ENCODE measurements around the gene EHD2.
"Not testable (repeated sequence)": the region's sequence is repeated elsewhere in the genome, so short reads cannot be mapped to it uniquely, and the experiment has no call there.

Gene EHD2

GRCh38 chr19:47778049-47778953, 65.1 kb downstream of the EHD2 start, which contains the start of gene SELENOW:
TSS of gene SELENOW (plus strand) at chr19:47778703. CDS start at chr19:47778786, 83 bp downstream.
- no peak for TF ChIP-seq ZNF274 (IDR thresholded peaks at IDR 0.05; ENCODE audit: low read depth, low read length)
- peak within 1 kb of the TSS; percentile 86 for H3K4me3 ChIP-seq (ENCODE audit: low read length)

DNA sequence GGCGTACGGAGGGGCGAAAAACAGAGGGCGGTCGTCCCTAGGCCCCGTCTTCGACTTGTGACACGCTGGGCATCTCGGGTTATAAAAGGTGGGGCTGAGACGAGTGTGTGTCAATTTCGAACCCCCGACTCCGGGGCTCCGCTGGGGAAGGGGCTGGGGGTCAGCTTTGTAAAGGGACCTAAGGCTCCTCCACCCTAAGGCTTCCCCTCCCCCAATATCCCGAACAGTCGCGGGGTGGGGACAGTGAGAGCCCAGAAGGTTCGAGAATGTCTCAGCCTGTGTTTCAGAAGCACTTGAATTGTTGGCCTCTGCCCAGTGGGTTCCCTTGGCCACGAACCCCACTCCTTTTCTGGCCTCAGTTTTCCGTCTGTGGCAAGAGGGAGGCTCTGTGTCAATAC, 65.7 kb downstream of the EHD2 start:
- TF ChIP-seq ZNF274 (IDR thresholded peaks at IDR 0.05; ENCODE audit: low read depth, low read length): no peak
- H3K4me3 ChIP-seq (ENCODE audit: low read length): peak overlapping the region; percentile 86

- peak overlapping the region; percentile 86 for H3K4me3 ChIP-seq (ENCODE audit: low read length)
- TF ChIP-seq ZNF274 (IDR thresholded peaks at IDR 0.05; ENCODE audit: low read depth, low read length): no peak
These were observed 66.4 kb downstream of the EHD2 start for GRCh38 chr19:47779524-47780214.

- no peak overlapping the region for H3K4me3 ChIP-seq (ENCODE audit: low read length)
These were observed 67.0 kb downstream of the EHD2 start for GRCh38 chr19:47780215-47780551.

GRCh38 chr19:47781590-47782262, 68.5 kb downstream of the EHD2 start:
- no peak for TF ChIP-seq ZNF274 (IDR thresholded peaks at IDR 0.05; ENCODE audit: low read depth, low read length)
- H3K4me3 ChIP-seq (ENCODE audit: low read length): no peak overlapping the region

More at GRCh38 chr19:47780215-47780551, 67.0 kb downstream of the EHD2 start:
- TF ChIP-seq ZNF274 (IDR thresholded peaks at IDR 0.05; ENCODE audit: low read depth, low read length): no peak

- TF ChIP-seq ZNF274 (IDR thresholded peaks at IDR 0.05; ENCODE audit: low read depth, low read length): no peak
- no peak overlapping the region for H3K4me3 ChIP-seq (ENCODE audit: low read length)
These were observed 73.3 kb downstream of the EHD2 start for GRCh38 chr19:47786566-47786965.

- H3K4me3 ChIP-seq (ENCODE audit: low read length): not testable (repeated sequence)
These were observed 74.1 kb downstream of the EHD2 start for GRCh38 chr19:47787307-47787706.

DNA sequence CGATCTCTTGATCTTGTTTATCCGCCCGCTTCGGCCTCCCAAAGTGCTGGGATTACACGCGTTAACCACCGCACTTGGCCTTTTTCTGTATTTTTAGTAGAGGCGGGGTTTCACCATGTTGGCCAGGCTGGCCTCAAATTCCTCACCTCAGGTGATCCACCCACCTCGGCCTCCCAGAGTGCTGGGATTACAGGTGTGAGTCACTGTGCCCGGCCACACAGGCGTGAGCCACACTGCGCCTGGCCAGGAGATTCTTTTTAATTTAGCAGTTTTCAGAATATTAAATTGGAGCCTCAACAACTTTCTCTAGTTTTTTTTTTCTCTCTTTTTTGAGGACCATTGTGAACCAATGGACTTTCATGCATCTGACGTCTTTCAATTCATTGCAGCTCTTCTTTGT, 76.6 kb downstream of the EHD2 start:
- H3K4me3 ChIP-seq (ENCODE audit: low read length): not testable (repeated sequence)

- TF ChIP-seq ZNF274 (IDR thresholded peaks at IDR 0.05; ENCODE audit: low read depth, low read length): no peak
- H3K4me3 ChIP-seq (ENCODE audit: low read length): no peak overlapping the region
These were observed 77.2 kb downstream of the EHD2 start for GRCh38 chr19:47790398-47790814.

GRCh38 chr19:47792616-47793015, 79.4 kb downstream of the EHD2 start:
- no peak for TF ChIP-seq ZNF274 (IDR thresholded peaks at IDR 0.05; ENCODE audit: low read depth, low read length)

More at GRCh38 chr19:47792616-47793015, 79.4 kb downstream of the EHD2 start:
- H3K4me3 ChIP-seq (ENCODE audit: low read length): no peak overlapping the region
